NCI-H2107 treated with DMSO at 0.1 percent for 48 hours (cell line): ENCODE measurements around the gene SLC25A19.

Experiments used
- DNase-seq: peaks from one replicate; lab custom pipeline; 2025; ENCODE audit not compliant: unreplicated experiment; lab: John Stamatoyannopoulos, UW

Gene SLC25A19

DNA sequence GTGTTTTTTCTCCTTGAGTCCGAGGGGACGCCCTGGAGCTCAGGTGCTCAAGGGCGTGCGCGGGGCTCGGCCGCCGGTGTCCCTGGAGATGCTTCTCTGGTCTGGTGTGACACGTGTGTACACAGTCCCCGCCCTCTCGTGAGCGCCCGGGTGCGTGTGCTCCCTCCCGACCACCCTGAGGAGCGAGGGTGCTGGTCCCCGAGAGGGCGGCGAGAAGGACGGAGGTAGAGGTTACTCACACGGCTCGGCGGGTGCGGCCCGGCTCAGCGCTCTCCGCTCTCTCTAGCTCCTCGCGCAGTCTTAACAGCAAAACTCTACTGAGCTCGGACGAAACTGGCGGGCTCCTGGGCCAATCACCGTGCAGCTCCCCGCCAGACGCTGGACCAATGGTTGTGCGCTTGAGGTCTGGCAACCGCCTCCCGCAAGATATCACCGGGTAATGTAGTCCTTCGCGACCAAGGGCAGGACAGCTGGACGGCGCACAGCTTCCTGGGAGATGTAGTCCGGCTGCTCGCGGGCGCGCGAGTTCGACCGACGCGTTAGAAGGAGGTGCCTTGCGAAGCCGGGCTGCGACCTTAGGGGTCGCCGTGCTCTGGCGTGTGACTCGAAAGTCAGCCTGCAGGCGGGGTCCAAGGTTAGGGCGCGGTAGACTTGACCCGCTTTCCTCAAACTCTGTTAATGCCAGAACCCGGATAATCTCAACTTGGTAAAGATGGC, at the start of gene SLC25A19:
Gene SLC25A19 (minus strand): TSS at position 319 of the 717 bp plus-strand sequence. CDS start 2,669 bp downstream, outside the sequence.
- DNase-seq: peak; percentile 96

DNA sequence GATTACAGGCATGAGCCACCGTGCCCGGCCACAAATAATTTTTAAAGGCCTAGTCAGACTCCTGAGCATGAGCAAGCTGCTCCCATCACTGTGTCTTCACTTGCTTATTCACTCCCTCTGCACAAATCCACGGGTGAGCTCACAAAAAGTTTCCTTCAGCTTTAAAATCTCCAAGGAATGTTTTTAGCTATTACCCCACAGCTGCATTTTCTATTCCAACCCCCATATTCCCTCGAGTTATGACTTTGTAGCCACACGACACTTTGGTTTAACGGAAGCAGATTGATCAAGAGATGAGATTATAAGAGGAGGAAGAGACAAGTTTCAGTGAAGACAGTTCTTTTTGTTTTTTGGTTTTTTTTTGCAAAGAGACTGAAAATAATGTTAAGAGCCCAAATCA, 49.1 kb upstream of the SLC25A19 start:
- DNase-seq: no peak

GRCh38 chr17:75335315-75335714, 46.1 kb upstream of the SLC25A19 start:
- DNase-seq: no peak

DNA sequence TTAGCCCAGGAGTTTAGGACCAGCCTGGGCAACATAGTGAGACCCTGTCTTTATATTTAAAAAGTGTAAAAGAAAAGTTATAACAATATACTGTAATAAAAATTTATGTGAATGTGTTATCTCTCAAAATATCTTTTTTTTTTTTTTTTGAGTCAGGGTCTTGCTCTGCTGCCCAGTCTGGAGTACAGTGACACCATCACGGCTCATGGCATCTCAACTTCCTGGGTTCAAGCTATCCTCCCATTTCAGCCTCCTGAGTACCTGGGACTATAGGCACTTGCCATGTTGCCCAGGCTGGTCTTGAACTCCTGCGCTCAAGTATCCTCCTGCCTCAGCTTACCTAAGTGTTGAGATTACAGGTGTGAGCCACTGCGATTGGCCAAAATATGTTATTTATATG, 45.5 kb upstream of the SLC25A19 start:
- no peak for DNase-seq

- DNase-seq: no peak
Measured at GRCh38 chr17:75331671-75332070, 42.4 kb upstream of the SLC25A19 start.

GRCh38 chr17:75327757-75328156, 38.5 kb upstream of the SLC25A19 start:
- no peak for DNase-seq

DNA sequence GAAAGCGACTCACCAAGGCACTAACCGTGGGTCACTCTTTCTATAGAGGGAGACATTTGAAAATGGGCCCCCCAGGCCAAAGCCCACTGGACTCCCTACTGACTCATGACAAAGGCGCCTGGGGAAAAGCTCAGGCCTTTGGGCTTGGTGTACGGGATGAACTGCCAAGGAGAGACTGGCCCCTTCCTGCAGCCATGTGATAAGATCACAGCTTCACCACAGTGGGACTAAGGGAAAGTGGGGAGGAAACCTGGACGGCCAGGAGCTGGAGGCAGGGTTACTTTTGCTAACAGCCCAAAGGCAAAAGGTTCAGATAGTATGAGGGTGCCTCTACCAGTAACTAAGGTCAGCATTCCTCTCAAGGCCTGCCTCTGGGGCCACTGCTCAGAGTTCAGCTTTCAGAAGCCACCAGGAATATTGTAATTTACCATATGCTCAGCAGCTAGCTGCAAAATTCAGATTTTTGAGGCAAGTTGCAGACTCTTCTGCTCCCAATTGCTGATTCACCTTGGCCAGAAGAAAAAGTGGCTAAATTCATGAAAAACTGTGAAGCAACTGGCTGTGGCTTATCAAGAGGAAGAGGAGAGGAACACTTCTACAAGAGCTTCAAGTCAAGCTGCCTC, 37.1 kb upstream of the SLC25A19 start:
- DNase-seq: no peak

GRCh38 chr17:75325827-75326225, 36.6 kb upstream of the SLC25A19 start:
- DNase-seq: no peak

GRCh38 chr17:75325348-75325747, 36.1 kb upstream of the SLC25A19 start:
- DNase-seq: no peak

GRCh38 chr17:75321506-75321905, 32.3 kb upstream of the SLC25A19 start:
- no peak for DNase-seq

- no peak for DNase-seq
Measured at GRCh38 chr17:75319904-75320691, 30.9 kb upstream of the SLC25A19 start.

- DNase-seq: no peak
Measured at GRCh38 chr17:75318615-75319222, 29.5 kb upstream of the SLC25A19 start.

DNA sequence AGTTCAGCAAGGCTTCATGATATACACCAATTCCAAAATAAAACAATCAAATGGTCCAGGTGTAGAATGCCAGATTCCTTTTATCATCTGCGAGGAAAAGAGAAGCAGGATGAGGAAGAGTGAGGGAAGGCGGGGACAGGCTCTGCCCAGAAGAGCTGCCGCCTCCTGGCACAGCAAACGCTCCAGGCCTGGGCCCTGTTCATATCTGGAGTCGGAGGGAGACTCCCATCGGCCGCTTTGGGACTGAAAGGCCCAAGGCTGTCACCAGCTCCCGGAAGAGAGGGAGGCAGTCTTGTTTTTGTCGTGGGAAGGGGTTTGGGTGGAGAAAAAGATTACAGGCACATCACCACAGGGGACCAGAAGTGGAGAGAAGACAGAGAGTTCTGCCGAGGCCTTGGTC, 29.0 kb upstream of the SLC25A19 start:
- no peak for DNase-seq

- DNase-seq: no peak
Measured at GRCh38 chr17:75317671-75318070, 28.4 kb upstream of the SLC25A19 start.

DNA sequence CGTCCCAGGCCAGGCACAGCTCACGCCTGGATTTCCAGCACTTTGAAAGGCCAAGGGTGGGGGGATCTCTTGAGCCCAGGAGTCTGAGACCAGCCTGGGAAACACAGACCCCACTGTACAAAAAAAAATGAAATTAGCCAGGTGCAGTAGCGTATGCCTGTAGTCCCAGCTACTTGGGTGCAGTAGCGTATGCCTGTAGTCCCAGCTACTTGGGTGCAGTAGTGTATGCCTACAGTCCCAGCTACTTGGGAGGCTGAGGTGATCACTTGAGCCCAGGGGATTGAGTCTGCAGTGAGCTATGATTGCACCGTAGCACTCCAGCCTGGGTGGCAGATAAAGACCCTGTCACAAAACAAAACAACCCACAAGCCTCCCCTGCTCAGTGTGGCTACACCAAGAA, 27.0 kb upstream of the SLC25A19 start:
- DNase-seq: no peak

DNA sequence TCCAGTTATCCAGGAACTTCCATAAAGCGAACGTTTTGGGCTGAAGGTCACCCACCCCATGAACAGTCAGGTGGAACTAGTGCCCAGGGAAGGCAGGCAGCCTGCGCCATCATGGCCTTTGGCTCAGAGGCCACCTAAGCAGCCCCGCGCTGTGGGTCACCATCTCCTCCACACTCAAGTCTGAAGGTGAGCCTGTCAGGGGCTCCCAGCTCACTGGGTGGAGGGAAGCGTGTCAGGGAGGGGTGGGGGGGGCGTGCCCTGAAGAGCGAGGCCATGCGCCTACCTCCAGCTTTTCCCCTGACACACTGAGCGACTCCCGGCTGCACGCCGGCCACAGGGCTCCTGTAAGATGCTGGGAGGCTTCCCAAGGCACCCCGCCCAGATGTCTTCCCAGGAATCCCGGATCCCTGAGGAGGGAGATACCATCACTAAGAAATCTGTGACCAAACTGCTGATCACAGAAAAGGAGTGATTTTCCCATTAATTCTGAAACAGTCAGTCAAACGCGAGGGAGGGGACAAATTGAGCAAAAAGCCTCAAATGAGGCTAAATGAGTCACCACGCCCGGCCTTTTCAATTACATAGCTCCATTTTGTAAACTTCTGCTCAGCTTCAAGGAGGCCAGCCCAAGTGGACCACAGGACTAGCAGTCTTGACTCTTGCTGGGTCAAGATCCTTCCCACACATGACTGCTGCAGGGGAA, 26.5 kb upstream of the SLC25A19 start:
- no peak for DNase-seq

DNA sequence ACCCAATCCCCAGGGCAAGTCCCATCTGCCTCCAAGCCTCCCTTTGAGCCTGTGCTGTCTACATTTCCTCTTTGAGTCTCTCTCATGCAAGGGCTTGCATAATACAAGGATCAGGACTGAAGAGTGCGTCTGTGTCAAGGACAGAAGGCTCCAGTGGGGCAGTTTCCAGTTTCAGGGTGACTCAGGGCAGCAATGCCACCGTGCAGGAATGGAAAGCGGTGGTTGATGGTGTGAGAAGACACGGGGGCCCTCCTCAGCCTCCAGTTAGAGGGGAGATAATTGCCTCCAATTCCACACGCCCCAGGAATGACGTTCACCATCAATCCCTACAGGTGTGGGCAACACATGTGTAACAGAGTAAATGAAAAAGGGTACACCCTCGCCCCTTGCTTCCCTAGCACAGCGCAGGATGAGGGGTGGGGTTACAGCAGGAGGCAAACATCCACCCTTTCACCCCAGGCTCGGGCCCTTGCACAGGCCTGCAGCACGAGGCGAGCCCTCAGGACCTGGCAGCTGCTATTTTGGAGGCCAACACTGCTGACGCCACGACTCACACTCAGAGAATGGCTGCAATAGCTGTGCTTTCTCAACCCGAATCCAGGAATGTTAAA, 24.8 kb upstream of the SLC25A19 start:
- DNase-seq: no peak

GRCh38 chr17:75308732-75309629, 19.7 kb upstream of the SLC25A19 start:
- DNase-seq: no peak

- no peak for DNase-seq
Measured at GRCh38 chr17:75307957-75308731, 18.9 kb upstream of the SLC25A19 start.
